GM21576 (cell line): ENCODE data around the gene CALR.
A peak's percentile ranks its signal among the peaks of the same experiment; 100 is the strongest.
"Not testable (repeated sequence)": the region's sequence is repeated elsewhere in the genome, so short reads cannot be mapped to it uniquely, and the experiment has no call there.

Experiments used
- ATAC-seq: cut with Tn5 transposase; IDR thresholded peaks from one replicate; pipeline ENCODE4 v1.9.1; 2021; ENCODE audit warnings: mild to moderate bottlenecking, moderate library complexity; ENCODE audit not compliant: unreplicated experiment

CALR gene

DNA sequence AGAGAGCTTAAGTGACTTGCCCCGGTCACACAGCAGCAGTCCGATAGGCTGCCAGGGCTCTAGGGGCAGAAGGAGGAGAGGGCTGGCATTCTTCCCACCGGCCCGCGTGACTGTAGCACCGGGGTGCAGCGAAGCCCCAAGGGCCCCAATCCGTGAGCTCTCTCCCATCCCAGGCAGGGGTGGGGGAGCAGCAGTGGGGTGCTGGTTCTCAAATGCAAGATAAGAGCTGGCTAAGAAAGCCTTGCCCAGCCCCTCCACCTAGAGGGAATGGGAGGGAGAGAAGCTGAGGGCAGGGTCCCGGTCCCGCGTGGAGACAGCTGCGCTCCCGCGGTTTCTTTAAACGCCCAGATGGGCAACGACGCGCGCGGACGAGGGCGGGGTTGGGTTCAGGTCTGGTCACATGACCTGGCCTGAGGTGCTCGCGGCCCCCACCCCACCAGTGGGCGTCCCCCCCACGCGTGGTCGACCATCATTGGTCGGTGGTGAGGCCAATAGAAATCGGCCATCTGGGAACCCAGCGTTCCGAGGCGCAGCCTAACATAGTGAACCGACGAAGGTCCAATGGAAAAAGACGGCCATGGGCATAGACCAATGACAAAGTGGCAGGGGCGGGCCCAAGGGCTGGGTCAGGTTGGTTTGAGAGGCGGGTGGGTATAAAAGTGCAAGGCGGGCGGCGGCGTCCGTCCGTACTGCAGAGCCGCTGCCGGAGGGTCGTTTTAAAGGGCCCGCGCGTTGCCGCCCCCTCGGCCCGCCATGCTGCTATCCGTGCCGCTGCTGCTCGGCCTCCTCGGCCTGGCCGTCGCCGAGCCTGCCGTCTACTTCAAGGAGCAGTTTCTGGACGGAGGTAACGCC lies at the start of gene CALR:
CALR (plus strand) TSS at position 683 of the 852 bp plus-strand sequence; CDS start at position 754, 71 bp downstream.
- ATAC-seq: peak; percentile 83

DNA sequence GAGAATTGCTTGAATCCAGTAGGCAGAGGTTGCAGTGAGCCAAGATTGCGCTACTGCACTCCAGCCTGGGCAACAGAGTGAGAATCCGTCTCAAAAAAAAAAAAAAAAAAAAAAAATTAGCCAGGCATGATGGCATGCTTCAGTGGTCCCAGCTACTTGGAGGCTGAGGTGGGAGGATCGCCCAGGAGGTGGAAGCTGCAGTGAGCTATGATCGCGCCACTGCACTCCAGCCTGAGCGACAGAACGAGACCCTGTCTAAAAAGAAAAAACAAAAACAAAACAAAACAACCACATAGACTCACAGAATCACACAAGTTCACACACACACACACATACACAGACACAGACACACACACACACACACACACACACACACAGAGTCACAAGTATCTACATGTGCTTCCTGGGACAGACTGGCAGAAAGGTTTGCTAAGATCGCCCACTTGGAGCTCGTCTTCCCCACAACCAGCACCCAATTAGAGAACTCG lies 48.1 kb upstream of the CALR start:
- not testable (repeated sequence) for ATAC-seq

DNA sequence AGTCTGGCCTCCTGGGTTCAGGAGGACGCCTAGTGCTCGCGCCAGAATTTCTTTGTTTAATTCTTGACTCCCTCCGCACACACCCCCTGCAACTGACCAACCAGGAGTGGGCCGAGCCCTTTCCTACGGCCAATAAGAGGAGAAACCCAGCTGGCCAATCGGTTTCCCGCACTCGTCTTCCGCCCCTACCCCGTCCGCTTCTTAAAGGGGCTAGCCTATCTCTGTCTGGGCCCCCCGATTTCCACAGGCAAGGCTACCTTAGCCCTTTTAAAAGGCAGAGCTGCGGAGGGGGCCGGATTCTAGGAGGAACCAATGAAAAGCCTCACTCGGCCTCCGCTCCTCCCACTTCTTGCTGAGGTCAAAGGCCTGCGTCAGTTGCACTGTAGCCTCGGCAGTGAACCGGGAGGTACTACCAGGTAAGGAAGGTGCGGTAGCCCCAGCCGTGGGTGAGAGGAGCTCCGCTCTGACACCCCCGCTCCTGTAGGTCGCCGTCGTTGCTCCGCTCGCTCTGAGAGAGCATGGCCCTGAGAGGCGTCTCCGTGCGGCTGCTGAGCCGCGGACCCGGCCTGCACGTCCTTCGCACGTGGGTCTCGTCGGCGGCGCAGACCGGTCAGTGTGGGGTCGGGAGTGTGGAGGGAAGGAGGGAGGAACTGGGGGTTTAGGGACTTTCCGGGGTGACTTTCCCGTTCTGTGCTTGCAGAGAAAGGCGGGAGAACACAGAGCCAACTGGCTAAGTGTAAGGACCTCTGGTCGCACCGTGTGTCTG lies 47.4 kb upstream of the CALR start, which contains the start of gene GCDH:
GCDH (plus strand) TSS at position 374 of the 766 bp plus-strand sequence; CDS start at position 519, 145 bp downstream.
- peak; percentile 88 for ATAC-seq

DNA sequence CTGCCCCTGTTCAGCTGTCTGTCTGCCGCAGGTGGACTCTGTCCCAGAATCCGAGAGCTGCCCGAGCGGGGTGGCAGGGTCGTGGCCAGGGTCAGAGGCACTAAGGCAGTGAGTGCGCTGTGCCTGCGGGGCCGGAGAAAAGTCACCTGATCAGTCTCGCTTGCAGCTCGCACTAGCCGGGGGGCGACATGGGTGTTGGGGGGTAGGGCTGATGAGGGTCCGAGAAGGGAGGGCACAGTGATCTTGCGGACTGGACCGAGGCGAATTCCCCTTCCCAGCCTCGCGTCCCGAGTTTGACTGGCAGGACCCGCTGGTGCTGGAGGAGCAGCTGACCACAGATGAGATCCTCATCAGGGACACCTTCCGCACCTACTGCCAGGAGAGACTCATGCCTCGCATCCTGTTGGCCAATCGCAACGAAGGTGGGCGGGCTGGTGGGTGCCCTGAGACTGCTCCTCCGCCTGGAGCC lies 46.8 kb upstream of the CALR start:
- no peak for ATAC-seq

DNA sequence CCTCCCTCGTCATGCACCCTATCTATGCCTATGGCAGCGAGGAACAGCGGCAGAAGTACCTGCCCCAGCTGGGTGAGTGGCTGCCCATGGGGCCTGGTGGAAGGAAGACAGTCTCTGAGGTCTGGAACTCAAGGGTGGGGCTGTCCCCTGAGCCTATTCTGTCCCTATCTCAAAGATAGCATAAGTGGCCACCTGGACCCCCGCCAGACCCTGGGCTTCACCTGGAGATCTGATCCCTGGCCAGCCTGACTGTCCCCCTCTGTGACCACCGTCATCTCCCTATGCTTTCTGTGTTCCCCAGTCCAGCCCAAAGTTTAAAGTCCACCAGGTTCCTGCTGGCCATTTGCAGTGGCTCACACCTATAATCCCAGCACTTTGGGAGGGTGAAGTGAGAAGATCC lies 44.8 kb upstream of the CALR start:
- no peak for ATAC-seq

DNA sequence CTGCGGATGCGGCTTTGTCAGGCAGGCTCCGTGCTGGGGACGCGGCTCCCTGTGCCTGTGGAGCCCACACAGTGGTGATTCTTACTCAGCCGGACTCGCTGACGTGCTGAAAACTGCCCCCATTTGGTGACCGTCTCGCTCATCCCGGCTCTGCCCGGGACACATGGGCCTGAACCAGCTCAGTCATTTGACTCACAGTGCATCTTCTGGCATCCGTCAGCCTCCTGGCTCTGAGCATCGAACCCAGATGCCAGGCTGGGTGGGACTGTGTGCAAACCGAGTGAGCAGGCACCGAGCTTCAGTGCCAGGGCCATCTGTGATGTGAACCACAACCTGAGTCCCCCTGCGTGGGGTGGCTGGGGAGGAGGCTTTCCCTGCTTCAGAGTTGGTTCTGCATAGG lies 41.9 kb upstream of the CALR start:
- ATAC-seq: no peak

DNA sequence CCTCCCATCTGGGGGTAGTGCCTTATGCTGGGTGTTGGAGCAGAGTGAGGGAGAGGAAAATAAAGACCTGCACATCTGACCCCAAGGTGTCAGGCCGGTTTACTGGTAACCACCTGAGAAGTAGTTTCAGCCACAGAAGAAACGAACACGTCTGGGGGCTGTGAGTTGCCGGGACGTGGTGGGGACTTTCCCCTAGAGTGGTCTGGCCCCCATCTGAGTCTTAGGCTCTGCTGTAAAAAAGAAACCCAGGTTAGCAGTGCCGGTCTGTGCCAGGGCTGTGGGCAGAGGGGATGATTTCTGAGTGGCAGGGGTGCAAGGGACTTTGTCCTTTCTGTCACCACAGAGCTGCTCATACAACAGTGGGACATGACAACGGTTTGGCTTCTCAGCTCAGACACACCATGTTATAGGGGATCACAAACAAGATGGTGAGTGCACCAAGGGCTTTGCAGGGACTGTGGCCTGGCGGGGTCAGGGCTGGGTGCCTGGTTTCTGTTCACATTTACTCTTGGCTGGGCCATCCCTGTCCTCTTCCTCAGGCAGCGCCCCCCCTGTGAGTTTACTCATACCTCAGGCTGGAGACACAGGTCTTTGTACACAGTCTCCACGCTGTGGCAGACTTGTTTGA lies 38.4 kb upstream of the CALR start:
- ATAC-seq: peak; percentile 59

DNA sequence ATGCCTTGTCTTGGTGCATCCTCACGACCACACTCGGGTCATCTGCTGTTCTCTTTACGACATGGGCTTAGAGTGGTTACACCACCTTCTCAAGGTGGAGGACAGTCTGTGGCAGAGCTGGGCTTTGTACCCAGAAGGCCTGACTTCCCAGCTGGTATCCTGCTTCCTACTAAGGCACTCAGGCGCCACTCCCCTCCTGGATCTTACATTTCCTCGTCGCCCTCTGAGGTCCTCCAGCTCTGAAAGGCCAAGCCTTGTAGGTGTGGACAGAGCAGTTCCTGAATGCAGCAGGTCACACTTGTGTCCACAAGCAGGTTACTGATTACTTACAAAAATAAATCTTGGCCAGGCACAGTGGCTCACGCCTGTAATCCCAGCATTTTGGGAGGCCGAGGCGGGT lies 31.2 kb upstream of the CALR start:
- ATAC-seq: no peak

DNA sequence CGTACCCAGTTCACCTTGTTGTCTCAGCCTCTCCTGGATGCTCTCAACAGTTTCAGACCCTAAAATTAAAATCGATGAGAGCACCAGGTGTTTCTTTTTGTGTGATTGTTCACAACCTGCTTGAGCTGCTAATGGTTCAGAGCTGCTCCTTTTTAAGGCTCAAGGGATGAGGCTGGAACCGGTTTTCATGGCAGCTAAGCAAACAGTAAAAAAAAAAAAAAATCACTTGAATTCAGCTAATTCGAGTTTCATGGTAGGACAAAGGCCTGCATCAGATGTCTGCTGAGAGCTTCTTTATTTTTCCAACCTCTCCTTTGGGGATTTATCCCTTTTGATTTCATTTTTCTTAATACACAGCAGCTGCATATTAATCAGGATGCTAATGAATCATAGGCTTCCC lies 25.8 kb upstream of the CALR start:
- ATAC-seq: no peak

DNA sequence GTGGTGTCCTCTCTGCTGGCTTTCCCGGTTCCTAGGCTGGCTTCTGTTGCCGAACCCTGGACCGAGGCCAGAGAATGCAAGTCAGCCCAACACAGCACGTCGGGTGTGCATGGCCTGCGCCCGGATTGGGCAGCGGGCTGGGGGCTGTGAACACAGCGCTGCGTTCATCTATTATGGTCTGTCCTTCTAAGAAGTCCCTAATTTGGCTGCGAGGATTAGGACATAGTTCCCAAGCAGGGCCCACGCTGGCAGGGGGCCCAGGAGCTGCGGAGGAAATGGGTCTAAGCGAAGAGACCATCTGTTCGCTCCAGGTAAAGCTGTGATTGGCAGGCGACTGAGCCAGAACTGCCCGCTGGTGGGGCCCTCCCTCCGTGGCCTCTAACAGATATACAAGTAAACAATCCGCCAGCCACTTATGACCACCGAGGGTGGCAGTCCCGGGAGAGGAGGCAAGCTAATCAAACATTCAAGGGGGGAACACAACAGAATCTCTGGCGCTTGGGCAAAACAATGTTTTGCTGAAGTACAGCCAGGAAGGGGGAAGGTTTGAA lies 25.3 kb upstream of the CALR start:
- no peak for ATAC-seq

DNA sequence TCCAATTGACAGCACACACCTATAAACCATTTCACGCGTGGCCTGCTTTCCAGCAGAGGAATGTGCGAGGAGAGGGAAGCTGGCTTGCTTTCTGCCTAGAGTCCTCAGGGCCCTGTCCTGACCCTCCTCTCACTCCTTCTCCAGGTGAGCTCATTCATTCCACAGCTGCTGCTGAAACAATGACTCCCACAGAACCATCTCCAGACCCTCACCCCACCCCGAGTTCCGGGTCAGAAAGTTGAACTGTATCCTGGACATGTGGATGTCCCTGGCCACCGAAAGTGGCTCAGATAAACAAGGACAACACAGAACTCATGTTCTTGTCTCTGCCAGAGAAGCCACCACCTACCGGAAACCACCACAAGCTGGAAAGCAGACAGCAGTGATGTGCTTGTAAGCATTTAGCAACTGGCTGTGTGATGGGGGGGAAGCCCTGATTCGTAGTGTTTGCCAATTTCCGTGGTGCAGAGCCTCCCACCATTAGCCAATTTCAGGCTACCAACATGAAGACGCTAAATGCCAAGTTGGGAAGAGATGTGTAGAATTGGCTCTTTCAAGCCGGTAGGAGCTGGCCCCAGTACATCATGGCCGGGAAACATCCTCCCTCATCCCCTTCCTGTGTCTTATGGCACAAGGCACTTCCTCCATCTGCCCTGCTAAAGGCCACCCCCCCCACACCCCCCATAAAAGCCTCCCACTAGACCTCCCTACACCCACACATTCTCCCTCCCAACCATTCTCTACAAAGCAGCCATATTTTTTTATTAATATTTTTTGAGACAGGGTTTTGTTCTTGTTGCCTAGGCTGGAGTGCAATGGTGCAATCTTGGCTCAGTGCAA lies 24.3 kb upstream of the CALR start:
- ATAC-seq: no peak

DNA sequence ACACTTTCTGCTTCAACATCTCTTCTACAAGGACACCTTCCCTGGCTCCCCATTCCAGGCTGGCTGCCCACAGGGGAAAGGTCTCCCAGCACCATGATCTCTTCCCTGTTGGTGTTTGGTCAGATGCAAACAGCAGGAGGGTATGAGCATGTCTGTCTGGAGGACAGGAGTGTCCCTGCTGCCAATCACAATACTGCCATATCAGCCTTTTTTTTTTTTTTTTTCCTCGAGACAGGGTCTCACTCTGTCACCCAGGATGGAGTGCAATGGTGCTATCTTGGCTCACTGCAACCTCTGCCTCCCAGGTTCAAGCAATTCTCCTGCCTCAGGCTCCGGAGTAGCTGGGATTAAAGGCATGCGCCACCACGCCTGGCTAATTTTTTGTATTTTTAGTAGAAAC lies 22.5 kb upstream of the CALR start:
- ATAC-seq: not testable (repeated sequence)

DNA sequence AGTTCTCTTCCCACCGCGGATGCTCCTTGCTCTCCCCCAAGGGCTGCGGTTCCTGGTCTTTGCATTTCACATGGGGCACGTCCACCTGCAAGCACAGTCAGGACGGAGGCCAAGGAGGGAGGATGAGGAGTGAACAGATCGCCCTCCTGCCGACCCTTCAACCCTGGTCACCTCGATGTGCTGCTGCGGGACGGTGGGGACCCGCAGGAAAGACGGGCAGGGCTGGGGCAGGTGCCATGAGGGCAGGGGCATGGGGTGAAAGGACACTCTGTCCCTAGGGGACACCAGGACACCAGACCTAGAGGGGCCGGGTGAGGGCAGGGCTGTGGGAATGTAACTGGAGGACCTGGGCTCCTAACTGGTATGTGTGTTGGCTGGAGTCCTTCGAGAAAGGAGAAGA lies 20.2 kb upstream of the CALR start:
- no peak for ATAC-seq

DNA sequence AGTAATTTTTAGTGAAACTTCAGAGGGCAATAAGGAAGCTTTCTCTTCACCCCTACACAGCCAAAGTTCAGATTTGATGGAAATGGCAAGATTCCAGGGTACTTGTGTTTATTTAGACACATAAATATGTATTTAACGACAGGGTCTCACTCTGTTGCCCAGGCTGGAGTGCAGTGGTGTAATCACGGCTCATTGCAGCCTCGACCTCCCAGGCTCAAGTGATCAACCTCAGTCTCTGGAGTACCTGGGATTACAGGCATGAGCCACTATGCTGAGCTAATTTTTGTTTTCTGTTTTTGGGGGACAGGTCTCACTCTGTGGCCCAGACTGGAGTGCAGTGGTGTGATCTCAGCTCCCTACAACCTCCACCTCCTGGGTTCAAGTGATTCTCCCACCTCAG lies 17.4 kb upstream of the CALR start:
- no peak for ATAC-seq

DNA sequence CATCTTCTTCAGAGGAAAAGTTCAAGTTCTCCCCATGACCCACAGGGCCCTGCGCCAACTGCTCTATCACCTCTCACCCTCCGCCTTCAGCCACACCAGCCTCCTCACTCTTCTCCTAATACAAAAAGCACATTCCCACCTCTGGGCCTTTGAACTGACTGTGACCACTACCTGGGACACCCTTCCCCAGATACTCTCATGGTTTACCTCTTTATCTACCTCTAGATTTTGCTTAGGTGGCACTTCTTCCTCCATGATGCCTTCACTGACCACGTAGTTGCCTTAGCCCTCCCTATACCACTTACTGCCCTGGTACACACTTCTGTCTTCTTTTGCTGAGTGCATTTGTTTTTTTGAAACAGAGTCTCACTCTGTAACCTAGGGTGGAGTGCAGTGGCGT lies 15.4 kb upstream of the CALR start:
- no peak for ATAC-seq

DNA sequence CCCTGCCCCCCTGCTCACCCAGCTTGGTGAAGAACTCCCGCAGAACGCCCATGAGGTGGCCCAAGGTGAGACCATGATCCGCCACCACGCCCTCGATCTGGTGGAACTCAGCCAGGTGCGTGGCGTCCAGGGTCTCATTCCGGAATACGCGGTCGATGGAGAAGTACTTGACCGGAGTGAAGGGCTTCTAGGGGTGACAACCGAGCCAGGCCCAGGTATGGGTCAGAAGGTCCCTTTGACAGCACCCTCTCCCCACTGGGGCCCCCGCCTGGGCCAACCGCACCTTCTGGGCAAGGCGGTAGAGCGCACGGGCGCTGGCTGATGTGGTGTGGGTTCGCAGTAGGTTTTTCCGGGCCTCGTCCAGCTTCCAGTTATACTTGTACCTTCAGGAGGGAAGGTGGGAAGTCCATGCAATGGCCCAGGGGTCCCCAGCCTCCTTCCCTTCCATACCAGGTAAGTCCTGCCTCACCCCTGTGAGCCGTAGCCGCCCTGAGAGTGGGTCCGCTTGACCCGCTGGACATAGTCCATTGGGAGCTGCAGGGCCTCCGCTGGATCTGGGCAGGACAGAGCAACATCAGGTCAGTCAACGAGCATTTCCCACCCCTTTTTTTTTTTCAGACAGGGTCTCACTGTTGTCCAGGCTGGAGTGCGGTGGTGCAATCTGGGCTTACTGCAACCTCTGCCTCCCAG lies 13.6 kb upstream of the CALR start:
- no peak for ATAC-seq

DNA sequence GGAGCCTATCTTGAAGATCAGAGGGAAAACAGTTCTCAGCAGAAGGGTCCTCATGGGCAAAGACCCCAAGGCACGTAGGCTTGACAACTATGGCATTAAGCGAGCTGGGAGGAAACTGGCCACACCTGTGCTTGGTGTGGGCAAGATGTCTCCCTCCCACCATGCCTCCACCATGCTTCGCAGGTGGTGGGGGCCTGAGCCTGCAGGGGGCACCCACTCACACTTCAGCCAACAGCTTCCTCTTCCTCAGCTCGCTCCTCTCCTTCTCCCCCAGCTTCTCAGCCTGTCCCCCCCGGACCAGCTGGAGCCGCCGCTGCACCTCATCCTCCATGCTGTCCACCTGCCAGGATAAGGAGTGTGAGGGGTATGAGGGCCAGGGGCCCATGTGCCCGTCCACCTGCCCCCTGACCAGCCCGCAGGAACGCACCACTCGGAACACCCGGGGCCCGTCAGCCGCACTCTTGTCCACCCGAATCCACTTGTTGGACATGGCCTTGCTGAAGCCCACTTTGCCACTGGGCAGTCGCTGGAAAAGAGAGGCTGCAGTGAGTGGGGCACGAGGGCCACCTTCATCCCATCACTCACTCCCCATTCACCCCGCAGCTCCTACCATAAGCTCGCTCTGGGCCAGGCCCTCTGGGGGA lies 8.3 kb upstream of the CALR start:
- no peak for ATAC-seq

DNA sequence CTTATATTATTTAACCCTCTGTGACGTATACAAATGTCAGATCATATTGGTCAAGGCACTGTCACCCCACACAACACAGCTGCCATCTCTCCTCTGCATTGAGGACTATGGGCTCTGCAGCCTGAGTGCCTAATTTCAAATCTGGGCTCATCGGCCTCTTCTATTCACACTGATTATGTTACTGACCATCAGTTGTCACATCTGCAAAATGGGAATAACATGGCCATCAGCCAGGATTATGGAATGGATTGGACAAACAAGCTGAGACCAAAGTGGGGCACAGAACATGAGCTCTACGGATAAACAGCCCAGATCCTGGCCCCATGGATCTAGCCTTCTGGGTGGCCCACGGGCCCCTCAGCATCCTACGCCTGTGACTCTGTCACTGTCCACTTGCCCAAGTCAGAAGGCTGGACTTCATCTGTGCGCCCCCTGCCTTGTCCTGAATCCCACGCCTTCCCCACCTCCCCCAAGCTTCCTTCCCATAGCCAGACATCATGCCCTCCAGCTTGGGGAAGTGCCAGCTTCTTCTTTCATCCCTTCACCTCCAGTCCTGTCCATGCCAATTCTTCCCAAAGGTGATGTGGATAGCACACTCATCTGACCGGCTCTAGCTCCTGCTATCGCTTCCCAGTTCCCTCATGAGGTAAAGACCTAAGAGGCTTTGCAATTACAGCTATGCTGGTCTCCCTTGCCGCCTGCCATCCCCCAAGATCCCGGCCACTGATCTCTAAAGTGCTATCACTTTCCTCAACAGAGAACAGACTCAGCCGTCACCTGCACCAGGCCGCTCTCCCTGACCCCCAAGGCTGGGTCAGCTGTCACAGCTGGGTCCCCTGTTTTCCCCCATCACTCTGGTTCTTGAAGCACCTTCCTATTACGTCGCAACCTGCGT lies 5.8 kb upstream of the CALR start:
- no peak for ATAC-seq
